ENCODE results near the gene EXD3. TPM values are rescaled to one million over a fixed set of nuclear protein-coding genes. Genes with fewer than 3 reads are reported as not detected.
"Not testable (repeated sequence)": the region's sequence is repeated elsewhere in the genome, so short reads cannot be mapped to it uniquely, and the experiment has no call there.

EXD3 gene
- polyA plus RNA-seq, 1 donor, result 14.1 TPM

DNA sequence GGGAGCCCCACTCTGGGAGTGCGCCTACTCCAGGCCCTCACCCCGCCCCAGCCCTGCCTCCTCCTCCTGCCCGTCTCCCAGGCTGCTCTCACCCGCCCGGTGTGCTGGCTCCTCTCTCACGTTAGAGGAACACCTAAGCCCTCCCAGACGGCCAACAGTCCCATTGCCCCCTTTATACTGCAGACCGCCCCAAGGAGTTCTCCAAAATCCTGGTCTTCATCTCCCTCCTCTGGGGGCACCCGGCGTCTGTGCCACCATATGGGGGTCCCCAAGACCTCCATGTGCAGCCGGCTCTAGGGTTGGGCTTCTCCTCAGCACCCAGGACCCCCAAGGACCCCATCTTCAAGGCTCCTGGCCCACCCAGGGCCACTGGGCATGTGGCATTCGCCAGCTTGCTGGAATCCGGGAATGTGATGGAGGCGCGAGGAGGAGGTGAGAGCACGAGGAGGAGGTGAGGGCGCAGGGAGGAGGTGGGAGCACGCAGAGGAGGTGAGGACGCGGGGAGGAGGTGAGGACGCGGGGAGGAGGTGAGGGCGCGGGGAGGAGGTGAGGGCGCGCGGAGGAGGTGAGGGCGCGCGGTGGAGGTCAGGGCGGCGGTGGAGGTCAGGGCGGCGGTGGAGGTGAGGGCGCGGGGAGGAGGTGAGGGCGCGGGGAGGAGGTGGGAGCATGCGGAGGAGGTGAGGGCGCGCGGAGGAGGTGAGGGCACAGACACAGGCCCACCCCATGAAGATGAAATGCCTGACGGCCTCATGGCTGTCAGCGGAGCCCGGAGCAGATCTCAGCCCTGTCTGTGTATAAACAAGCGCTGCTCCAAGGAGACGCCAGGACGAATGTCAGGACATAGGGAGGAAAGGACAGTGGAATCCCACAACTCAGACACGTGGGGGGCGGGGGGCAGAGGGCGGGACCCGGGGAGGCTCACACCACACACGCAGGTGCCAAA lies 41.2 kb downstream of the EXD3 start:
- no peak for DNase-seq

DNA sequence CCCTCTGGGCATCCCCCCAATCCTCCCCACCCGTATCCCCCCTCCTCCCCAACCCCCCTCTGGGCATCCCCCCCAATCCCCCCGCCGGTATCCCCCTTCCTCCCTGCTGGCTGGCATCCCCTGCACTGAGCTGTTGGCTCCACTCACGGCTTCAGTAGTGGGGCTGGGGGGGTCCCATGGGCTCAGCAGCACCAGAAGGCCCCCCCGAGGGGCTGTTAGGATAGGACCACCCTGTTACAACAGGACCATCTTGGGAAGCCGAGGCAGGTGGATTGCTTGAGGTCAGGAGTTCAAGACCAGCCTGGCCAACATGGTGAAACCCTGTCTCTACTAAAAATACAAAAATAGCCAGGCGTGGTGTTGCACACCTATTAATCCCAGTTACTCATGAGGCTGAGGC lies 42.4 kb downstream of the EXD3 start:
- no peak for DNase-seq

- DNase-seq, result no peak
These were observed 42.8 kb downstream of the EXD3 start for GRCh38 chr9:137380171-137380570.

GRCh38 chr9:137379761-137380161 lies 43.2 kb downstream of the EXD3 start:
- DNase-seq, result no peak

GRCh38 chr9:137378688-137379410 lies 44.1 kb downstream of the EXD3 start:
- not testable (repeated sequence) for DNase-seq

- DNase-seq, result no peak
These were observed 46.6 kb downstream of the EXD3 start for GRCh38 chr9:137376386-137376785.

- DNase-seq, result no peak
These were observed 47.5 kb downstream of the EXD3 start for GRCh38 chr9:137375321-137376058.

DNA sequence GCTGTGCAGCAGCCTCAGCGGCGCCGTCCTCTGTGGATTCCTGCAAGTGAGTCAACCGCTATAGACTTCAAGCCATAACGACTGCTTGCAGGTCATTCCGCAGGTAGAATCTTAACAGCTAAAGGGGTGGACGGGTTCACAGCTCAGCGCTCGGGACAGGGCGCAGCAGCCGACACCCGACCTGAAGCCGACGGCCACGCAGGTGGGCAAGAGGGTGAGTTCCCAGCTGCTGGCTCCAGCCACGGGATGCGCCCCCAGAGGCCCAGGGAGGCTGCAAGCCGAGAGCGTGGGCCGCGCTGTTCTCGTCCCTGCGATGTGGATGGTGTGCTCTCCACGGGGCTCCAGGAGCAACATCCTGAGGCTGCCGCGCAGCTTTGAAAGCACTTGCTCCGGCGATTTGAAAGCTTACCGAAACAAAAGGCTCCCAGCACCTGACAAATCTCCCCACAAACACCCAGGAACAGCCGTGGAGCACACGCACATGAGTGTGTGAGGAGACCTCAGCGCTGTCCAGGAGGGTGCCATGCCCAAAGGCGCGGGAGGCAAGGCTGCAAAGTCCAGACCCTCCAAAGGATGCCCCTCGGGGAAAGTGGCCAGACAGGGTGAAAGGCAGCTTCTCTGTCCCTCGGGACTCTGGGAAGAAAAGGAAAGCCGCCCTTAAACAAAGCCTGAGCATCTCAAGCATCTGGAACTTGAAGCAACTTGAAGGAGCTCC lies 48.7 kb downstream of the EXD3 start:
- no peak for DNase-seq

- DNase-seq, result no peak
These were observed 49.4 kb downstream of the EXD3 start for GRCh38 chr9:137373611-137373980.

GRCh38 chr9:137372693-137373610 lies 50.0 kb downstream of the EXD3 start:
- no peak for DNase-seq

DNA sequence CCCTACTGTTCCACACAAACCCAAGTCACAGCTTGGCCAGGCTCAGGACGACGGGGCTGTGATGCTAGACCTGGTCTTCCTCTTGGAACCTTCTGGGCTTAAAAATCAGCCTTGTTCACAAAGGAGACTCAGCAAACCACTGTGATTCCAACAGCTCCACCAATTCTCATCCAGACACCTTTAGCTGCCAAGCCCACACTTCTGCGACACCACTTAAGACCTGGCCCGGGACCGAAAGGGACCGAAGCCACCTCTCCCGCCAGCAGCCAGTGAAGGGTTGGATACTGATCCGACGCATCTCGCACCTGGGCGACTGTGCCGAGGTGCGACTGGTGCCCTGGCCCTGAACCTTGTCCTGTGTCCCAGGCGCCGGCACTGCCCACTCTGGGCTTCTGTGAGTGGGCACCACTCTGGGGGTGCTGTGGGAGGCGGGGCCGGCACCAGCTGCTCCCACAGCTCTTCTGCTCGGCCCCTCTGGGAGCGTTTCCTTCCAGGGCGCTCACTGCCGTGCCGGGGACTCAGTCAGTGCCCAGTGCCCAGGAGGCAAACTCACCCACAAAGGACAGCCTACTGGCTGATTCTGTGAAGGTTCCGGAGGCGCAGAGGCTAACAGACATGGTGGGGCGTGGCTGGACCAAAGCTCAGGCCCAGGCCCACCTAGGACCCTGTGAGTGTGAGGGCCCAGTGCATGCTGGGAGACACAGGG lies 50.9 kb downstream of the EXD3 start:
- no peak for DNase-seq

GRCh38 chr9:137371521-137371941 lies 51.4 kb downstream of the EXD3 start:
- DNase-seq, result no peak

DNA sequence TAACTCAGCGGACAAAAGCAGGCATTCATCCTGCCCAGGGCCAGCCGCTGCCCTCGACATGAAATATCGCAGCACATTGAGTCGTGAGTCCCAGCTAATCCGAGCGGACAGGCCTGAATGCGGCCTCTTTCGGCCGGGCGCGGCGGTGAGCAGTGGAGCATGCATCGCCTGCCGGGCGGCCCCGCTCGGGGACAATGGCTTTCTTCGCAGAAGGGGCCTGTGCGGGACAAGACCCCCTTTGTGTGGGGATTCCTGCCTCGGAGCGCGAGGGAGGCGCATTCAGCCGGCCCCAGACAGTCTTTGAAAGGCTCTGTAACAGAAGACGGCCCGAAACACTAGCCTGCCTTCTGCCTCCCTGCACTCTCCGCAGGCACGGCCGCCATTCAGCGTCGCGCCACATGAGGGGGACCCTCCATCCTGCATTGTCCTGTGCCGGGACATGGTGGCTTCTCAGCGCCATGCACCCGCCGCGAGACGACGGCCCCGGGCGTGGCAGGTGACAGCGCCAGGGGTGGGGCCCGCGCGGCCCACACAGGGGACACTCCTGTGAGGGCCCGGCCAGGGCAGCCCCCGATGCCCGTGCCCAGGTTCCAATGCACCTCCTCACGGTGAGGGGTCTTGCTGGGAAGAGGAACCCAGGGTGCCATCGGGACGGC lies 52.0 kb downstream of the EXD3 start:
- no peak for DNase-seq

GRCh38 chr9:137369911-137370764 lies 52.8 kb downstream of the EXD3 start:
- no peak for DNase-seq

DNA sequence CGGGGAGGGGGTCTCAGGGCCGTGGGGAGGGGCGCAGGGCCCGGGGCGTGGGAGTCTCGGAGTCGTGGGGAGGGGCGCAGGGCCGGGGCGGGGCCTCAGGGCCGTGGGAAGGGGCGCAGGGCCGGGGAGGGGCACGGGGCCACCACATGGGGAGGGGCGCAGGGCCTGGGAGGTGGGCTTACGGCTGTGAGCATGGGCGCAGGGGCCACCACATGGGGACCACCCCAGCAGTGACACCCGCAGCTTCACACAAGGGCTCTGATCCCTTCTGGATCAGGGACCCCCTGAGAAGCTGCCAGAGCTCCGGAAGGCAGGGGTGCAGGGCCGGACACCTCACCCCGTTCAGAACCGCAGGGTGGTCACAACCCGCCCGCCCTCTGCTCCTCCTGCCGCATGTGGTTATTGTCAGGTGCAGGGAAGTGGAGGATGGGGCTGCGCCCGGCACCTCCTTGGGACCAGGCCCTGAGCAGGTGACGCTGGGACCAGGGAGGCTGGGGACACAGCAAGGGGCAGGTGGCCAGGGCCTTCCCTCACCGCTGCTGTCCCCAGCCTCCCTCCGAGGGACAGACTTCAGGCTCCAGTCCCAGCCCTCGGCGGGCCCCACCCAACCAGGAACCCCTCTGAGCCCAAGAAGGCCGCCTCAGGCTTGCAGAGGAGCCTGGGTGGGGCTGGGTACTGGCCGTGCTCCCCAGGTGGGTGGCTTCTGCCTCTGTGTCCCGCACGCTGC lies 53.7 kb downstream of the EXD3 start:
- no peak for DNase-seq

DNA sequence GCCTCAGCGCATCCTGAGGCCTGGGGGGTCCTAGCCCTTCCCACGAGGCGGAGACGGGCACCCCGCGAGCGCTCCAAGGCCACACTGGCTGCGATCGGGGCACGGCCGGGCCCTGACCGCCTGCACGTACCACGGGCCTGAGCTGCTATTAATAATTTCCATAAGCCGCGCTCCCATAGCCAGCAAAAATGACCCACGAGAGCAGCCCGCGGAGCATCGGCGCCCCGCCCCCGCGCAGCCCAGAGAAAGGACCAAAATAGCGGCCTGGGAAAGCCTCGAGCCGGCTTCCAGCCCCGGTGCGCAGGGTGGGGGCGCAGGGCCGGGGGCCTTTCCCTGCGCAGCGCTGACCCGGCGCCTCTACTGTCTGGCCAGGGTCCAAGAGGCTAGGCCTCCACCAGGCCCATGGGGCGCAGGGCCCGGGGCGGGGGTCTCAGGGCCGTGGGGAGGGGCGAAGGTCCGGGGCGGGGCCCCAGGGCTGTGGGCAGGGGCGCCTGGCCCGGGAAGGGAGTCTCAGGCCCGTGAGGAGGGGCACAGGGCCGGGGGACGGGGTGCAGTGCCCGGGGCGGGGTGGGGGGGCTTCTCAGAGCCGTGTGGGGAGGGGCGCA lies 54.4 kb downstream of the EXD3 start:
- DNase-seq, result no peak
